HepG2 (cell line): ENCODE data around the gene RPL41. TPM values are rescaled to one million over a fixed set of nuclear protein-coding genes. Genes with fewer than 3 reads are reported as not detected.

Experiments
- ATAC-seq: fragments of 200-7000 bp; cut with Tn5 transposase; 3 replicates; pipeline ENCODE4 v1.9.1; 2020; ENCODE audit warnings: mild to moderate bottlenecking, moderate library complexity
- BruUV-seq: library from RNA; stranded (reverse); fragments of 400-500 nt; replicated peaks from 2 replicates; lab custom pipeline; 2021; lab: Mats Ljungman, UMichigan
- CTCF ChIA-PET: fragments of 300-600 bp; formaldehyde crosslinking; extraction: SDS; loops from one replicate; lab custom pipeline; 2021; ENCODE audit warnings: low total read pairs, inconsistent platforms, low intra/inter-chr PET ratio; lab: Yijun Ruan, JAX
- POLR2A ChIA-PET: fragments of 350-600 bp; sonication (Branson Sonifier 250); formaldehyde crosslinking; loops from one replicate; lab custom pipeline; 2020; ENCODE audit warnings: antibody characterized with exemption, inconsistent platforms; lab: Yijun Ruan, JAX
- DNase-seq: peaks from one replicate; pipeline ENCODE4 v3.0.0-alpha.2; 2015; ENCODE audit warnings: low spot score
- FAIRE-seq: peaks from 3 replicates; lab custom pipeline; 2011; peaks lifted over from hg19 to GRCh38; lab: Jason Lieb, UNC
- H2AFZ ChIP-seq: one replicate; pipeline ENCODE4 v1.6.1; 2011; ENCODE audit warnings: low read length, inconsistent platforms
- H3K27ac ChIP-seq: fragments of 300-600 bp; 3 replicates; pipeline ENCODE4 v1.8.0; 2011; ENCODE audit warnings: mixed run types, mild to moderate bottlenecking, mixed read lengths, low read length, inconsistent platforms; ENCODE audit not compliant: insufficient read depth; ENCODE audit errors: extremely low read length
- H3K27me3 ChIP-seq, 2 experiments: fragments of 200-600 bp in 1 of 2; 2 replicates in 1 of 2; 3 replicates in 1 of 2; pipeline versions ENCODE4 v1.6.0 to v1.8.0; 2011; ENCODE audit warnings: low read length in 2 of 2, mild to moderate bottlenecking in 2 of 2, moderate library complexity in 2 of 2, inconsistent platforms in 1 of 2; ENCODE audit not compliant: insufficient read depth in 2 of 2, control insufficient read depth in 1 of 2
- H3K36me3 ChIP-seq, 2 experiments: fragments of 200-600 bp in 1 of 2; replicated peaks in 1 of 2; 2 replicates in 1 of 2; 3 replicates in 1 of 2; pipeline versions ENCODE4 v1.5.1 to v1.8.0; 2011; ENCODE audit warnings: low read length in 2 of 2, inconsistent platforms in 1 of 2; ENCODE audit not compliant: insufficient read depth in 2 of 2, control insufficient read depth in 1 of 2
- H3K4me1 ChIP-seq: 2 replicates; pipeline ENCODE4 v1.5.1; 2012; ENCODE audit warnings: low read length, inconsistent platforms; ENCODE audit not compliant: insufficient read depth
- H3K4me2 ChIP-seq: 2 replicates; pipeline ENCODE4 v1.6.0; 2011; ENCODE audit warnings: low read depth, low read length, inconsistent platforms
- H3K4me3 ChIP-seq, 3 experiments: fragments of 200-600 bp in 1 of 3; sonication (generic), shearing (Covaris generic) in 1 of 3; replicated peaks in 1 of 3; 2 replicates each; pipeline ENCODE4 v1.5.1; 2011 to 2016; ENCODE audit warnings: low read length in 3 of 3, inconsistent platforms in 2 of 3, low read depth in 2 of 3, mild to moderate bottlenecking in 2 of 3, control low read depth in 1 of 3, mixed read lengths in 1 of 3; ENCODE audit not compliant: insufficient read depth in 1 of 3
- H3K79me2 ChIP-seq: one replicate; pipeline ENCODE4 v1.6.1; 2011; ENCODE audit warnings: low read length, inconsistent platforms; ENCODE audit not compliant: insufficient read depth
- H3K9ac ChIP-seq: 2 replicates; pipeline ENCODE4 v1.6.0; 2011; ENCODE audit warnings: mild to moderate bottlenecking, low read depth, low read length, inconsistent platforms; ENCODE audit not compliant: insufficient read depth
- H3K9me3 ChIP-seq: 2 replicates; pipeline ENCODE4 v1.5.1; 2012; ENCODE audit warnings: mild to moderate bottlenecking, low read length
- H4K20me1 ChIP-seq: 2 replicates; pipeline ENCODE4 v1.6.0; 2011; ENCODE audit warnings: inconsistent platforms, mild to moderate bottlenecking, low read length, moderate library complexity; ENCODE audit not compliant: insufficient read depth
- ARNT ChIP-seq: fragments of 450-650 bp; IDR thresholded peaks from 2 replicates; pipeline ENCODE4 v1.6.1; 2017
- DNMT1 ChIP-seq: sonication (generic); formaldehyde crosslinking; IDR thresholded peaks from 2 replicates; pipeline ENCODE4 v1.5.1; 2020; ENCODE audit warnings: mild to moderate bottlenecking, missing genetic modification reagents
- HOXA7 ChIP-seq: sonication (generic); formaldehyde crosslinking; IDR thresholded peaks from 2 replicates; pipeline ENCODE4 v1.8.1; 2022; ENCODE audit warnings: mild to moderate bottlenecking, missing genetic modification reagents, moderate library complexity
- IKZF4 ChIP-seq: sonication (generic); formaldehyde crosslinking; IDR thresholded peaks from 2 replicates; pipeline ENCODE4 v1.5.1; 2020; ENCODE audit warnings: borderline replicate concordance, mild to moderate bottlenecking, low read depth, missing genetic modification reagents; ENCODE audit errors: not compliant biosample characterization
- JARID2 ChIP-seq: sonication (generic); formaldehyde crosslinking; IDR thresholded peaks from 2 replicates; pipeline ENCODE4 v1.8.1; 2023; ENCODE audit warnings: missing genetic modification reagents, inconsistent platforms; ENCODE audit not compliant: insufficient replicate concordance
- MAX ChIP-seq: IDR thresholded peaks from 2 replicates; pipeline ENCODE4 v1.6.1; 2012; ENCODE audit warnings: inconsistent platforms
- NFIB ChIP-seq: sonication (generic); formaldehyde crosslinking; IDR thresholded peaks from 2 replicates; pipeline ENCODE4 v1.9.0; 2021; ENCODE audit warnings: missing genetic modification reagents, mild to moderate bottlenecking, borderline replicate concordance
- TEAD3 ChIP-seq: optimal IDR thresholded peaks from 2 replicates; pipeline ENCODE3; 2016; ENCODE audit warnings: borderline replicate concordance
- TFDP2 ChIP-seq: sonication (generic); formaldehyde crosslinking; IDR thresholded peaks from 2 replicates; pipeline ENCODE4 v1.4.0; 2020; ENCODE audit warnings: missing genetic modification reagents
- ZMAT5 ChIP-seq: sonication (generic); formaldehyde crosslinking; IDR thresholded peaks from 2 replicates; pipeline ENCODE4 v1.5.0; 2020; ENCODE audit warnings: mild to moderate bottlenecking, low read depth, missing genetic modification reagents, borderline replicate concordance
- ZNF282 ChIP-seq: fragments of 450-650 bp; IDR thresholded peaks from 2 replicates; pipeline ENCODE4 v1.6.1; 2018; ENCODE audit not compliant: partially characterized antibody
- ZNF367 ChIP-seq: sonication (generic); formaldehyde crosslinking; IDR thresholded peaks from 2 replicates; pipeline ENCODE4 v1.4.0; 2020; ENCODE audit warnings: missing genetic modification reagents, borderline replicate concordance
- ZNF484 ChIP-seq: sonication (generic); formaldehyde crosslinking; IDR thresholded peaks from 2 replicates; pipeline ENCODE4 v1.5.1; 2020; ENCODE audit warnings: mild to moderate bottlenecking, low read depth, missing genetic modification reagents, borderline replicate concordance
- ZNF7 ChIP-seq: IDR thresholded peaks from 2 replicates; pipeline ENCODE4 v1.6.1; 2016; ENCODE audit warnings: missing biosample characterization, missing genetic modification reagents
- WGBS: methylation state at CpG from one replicate; pipeline ENCODE4 v1.1.6; 2017; ENCODE audit warnings: low lambda C conversion rate; 5-methylcytosine and 5-hydroxymethylcytosine counted together
- in situ Hi-C: cut with HindIII; loops from 2 replicates; pipeline ENCODE4 v1.10.0; 2017; ENCODE audit warnings: low pct_unique_long_range_greater_than_20kb; ENCODE audit not compliant: extremely low pct_ligation_motif_present
- intact Hi-C: fragments of 100-400 bp; cut with micrococcal nuclease; formaldehyde crosslinking; loops from one replicate; pipeline ENCODE4 v1.10.0; 2022; ENCODE audit not compliant: unreplicated experiment
- polyA plus RNA-seq, 8 experiments: library from polyadenylated mRNA; depleted of rRNA in 3 of 8; stranded (reverse) in 7 of 8; unstranded in 1 of 8; fragments of >200 nt; fragmentation: Illumina TruSeq in 4 of 8; extraction: Trizol in 4 of 8; gene quantifications; 2 replicates each; pipeline versions ENCODE4 v1.2.1 to v1.2.3, GENCODE V29; 2011 to 2016; ENCODE audit warnings: low read depth in 4 of 8, missing spikeins in 1 of 8, mixed read lengths in 1 of 8; ENCODE audit not compliant: insufficient read depth in 1 of 8
- total RNA-seq, 5 experiments: library from RNA; depleted of rRNA; stranded (reverse); fragments of >200 nt; fragmentation: Illumina TruSeq; extraction: Trizol; gene quantifications; 2 replicates each; pipeline ENCODE4 v1.2.3, GENCODE V29; 2016; ENCODE audit warnings: low read depth in 1 of 5
- TF ChIP-seq, protein P1 (sequence below), 2 experiments: fragments of 450-650 bp in 1 of 2; sonication (generic) in 1 of 2; formaldehyde crosslinking; IDR thresholded peaks; 2 replicates each; pipeline versions ENCODE4 v1.5.0 to v1.8.0; 2020 to 2022; ENCODE audit warnings: mild to moderate bottlenecking in 1 of 2, missing genetic modification reagents in 1 of 2
- TF ChIP-seq, protein P2 (sequence below): sonication (generic); formaldehyde crosslinking; IDR thresholded peaks from 2 replicates; pipeline ENCODE4 v1.4.0; 2020; ENCODE audit warnings: mild to moderate bottlenecking, missing genetic modification reagents, borderline replicate concordance

Gene RPL41
- total and polyA plus RNA-seq, 2 of the 13 experiments (the other 11 are each of a cell fraction or from before 2014, with no cell fraction given): 4,012 to 7,670 TPM

GRCh38 chr12:56080556-56081138 lies 35.8 kb upstream of the RPL41 start (continued):
- peak; percentile 49 for TF ChIP-seq TEAD3
- TF ChIP-seq MAX: peak; percentile 68
- no peak for TF ChIP-seq HOXA7 (CRISPR knock-in tag)
- no peak for TF ChIP-seq ZNF484 (CRISPR knock-in tag)
- TF ChIP-seq, protein P1, sequence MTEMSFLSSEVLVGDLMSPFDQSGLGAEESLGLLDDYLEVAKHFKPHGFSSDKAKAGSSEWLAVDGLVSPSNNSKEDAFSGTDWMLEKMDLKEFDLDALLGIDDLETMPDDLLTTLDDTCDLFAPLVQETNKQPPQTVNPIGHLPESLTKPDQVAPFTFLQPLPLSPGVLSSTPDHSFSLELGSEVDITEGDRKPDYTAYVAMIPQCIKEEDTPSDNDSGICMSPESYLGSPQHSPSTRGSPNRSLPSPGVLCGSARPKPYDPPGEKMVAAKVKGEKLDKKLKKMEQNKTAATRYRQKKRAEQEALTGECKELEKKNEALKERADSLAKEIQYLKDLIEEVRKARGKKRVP (CRISPR knock-in tag; IDR thresholded peaks at IDR 0.05): peak in 1 of 2 experiments; percentile 74; a peak in 2 of 4 replicates
- no peak for TF ChIP-seq JARID2
- TF ChIP-seq NFIB (CRISPR knock-in tag): no peak
- TF ChIP-seq IKZF4 (CRISPR knock-in tag): no peak

DNA sequence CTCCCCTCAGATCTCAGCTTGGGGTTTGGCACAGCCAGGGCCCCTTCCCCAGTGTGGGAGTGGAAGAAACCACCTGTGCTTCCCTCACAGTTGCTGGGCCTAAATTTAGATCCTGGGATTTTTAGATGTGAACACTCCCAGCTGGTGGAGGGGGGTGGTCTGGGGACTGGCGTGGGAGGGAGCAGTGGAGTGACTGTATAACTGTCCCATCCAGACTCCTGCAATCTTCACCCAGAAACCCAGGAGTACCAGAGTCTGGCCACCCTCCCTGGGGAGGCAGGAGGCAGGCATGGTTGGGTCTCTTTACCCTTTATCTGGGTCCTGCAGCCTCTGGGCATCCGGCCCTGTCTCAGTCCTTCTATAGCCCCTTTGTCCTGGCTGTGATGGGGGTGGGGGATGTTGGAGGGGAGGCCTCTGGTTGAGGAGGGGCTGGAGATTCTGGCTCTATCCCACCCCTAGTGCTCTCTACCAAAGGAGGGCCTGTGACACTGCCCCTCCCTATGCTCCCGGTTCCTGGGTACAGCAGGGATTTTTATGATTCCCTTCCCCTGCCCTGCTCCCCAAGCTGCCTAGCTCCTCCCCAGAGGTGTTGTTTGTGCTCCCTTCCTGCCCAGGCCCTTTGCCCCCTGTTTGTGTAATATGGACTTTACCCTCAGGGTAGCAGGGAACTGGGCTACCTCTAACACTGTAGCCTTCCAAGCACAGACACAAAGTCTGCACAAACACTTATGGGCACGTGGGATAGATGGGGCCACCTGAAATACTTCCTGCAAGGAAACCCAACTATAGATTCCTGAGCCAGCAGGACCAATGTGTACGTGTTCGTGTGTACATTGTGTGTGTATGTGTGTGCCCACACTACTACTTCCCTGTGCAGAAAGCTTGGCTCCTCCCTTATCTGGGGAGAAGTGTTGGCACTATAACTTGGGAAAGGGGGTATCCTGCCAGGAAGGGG lies 34.8 kb upstream of the RPL41 start:
- POLR2A ChIA-PET: interaction anchor here (0.6 to 10.2 kb wide), 34 partner anchors 9 to 1664 kb away, joined by 3 to 279 read pairs (median 7); partner anchors contain the start of genes ANKRD52, COQ10A, DNAJC14 and ESYT1
- BruUV-seq: TSS peak; percentile 92
- Histone ChIP-seq H3K36me3 (peaks cover 18 to 31% of the 10 kb centered on the region in 2 experiments), H3K4me3 (peak overlapping the region; percentile 89 to 96 (median 91)), H3K27me3 (no peaks in the 10 kb centered on the region; a peak in 1 of 5 replicates), H3K79me2 (peaks cover 38% of the 10 kb centered on the region), H4K20me1 (peaks cover 10% of the 10 kb centered on the region; the same call in 1 of the 2 replicates), H3K9ac (peak overlapping the region; percentile 96), H3K27ac (peak overlapping the region; percentile 99), H3K4me1 (peaks cover 62% of the 10 kb centered on the region), H3K4me2 (peak overlapping the region; percentile 98), H3K9me3 (no peaks in the 10 kb centered on the region), H2AFZ (no peak overlapping the region)
- in situ Hi-C loops (no loop called here), intact Hi-C loops (loop anchor here (2.0 kb wide), 1 partner anchor 85 kb away; the partner anchor contains the start of gene SUOX)
- WGBS: 0% methylated on average over 4 of the region's 6 CpGs
- CTCF ChIA-PET: no interaction called here
- FAIRE-seq (peak; percentile 100), DNase-seq (peak; percentile 99), ATAC-seq (peak; percentile 59)
- TF ChIP-seq ZNF282 (no peak), ZNF367 (CRISPR knock-in tag) (no peak), TFDP2 (CRISPR knock-in tag) (peak; percentile 70), ZMAT5 (CRISPR knock-in tag) (no peak), DNMT1 (0 out of 2 replicates have a peak, but pooled peaks have one; percentile 33), ZNF7 (CRISPR knock-in tag) (peak; percentile 7; the same call in 1 of the 2 replicates), ARNT (no peak)
- TF ChIP-seq, protein P2, sequence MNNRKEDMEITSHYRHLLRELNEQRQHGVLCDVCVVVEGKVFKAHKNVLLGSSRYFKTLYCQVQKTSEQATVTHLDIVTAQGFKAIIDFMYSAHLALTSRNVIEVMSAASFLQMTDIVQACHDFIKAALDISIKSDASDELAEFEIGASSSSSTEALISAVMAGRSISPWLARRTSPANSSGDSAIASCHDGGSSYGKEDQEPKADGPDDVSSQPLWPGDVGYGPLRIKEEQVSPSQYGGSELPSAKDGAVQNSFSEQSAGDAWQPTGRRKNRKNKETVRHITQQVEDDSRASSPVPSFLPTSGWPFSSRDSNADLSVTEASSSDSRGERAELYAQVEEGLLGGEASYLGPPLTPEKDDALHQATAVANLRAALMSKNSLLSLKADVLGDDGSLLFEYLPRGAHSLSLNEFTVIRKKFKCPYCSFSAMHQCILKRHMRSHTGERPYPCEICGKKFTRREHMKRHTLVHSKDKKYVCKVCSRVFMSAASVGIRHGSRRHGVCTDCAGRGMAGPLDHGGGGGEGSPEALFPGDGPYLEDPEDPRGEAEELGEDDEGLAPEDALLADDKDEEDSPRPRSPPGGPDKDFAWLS (CRISPR knock-in tag): peak; percentile 93; the same call in 1 of the 2 replicates
